Mucosa of stomach (tissue), 1 donor: ENCODE data around the gene GALNT7.

Source experiments
- H3K27me3 ChIP-seq: one replicate; pipeline ENCODE4 v1.7.0; 2013; ENCODE audit warnings: mild to moderate bottlenecking, low read length; ENCODE audit not compliant: control insufficient read depth, insufficient read depth
- H3K36me3 ChIP-seq: one replicate; pipeline ENCODE4 v1.7.0; 2013; ENCODE audit warnings: low read length; ENCODE audit not compliant: control insufficient read depth, insufficient read depth
- H3K4me1 ChIP-seq: one replicate; pipeline ENCODE4 v1.7.0; 2013; ENCODE audit warnings: mild to moderate bottlenecking, low read length; ENCODE audit not compliant: control insufficient read depth, insufficient read depth
- H3K4me3 ChIP-seq: one replicate; pipeline ENCODE4 v1.7.0; 2013; ENCODE audit warnings: low read length
- H3K9ac ChIP-seq: one replicate; pipeline ENCODE4 v1.7.0; 2013; ENCODE audit warnings: mild to moderate bottlenecking, low read length, moderate library complexity
- H3K9me3 ChIP-seq: one replicate; pipeline ENCODE4 v1.7.0; 2013; ENCODE audit warnings: mild to moderate bottlenecking, low read length, moderate library complexity; ENCODE audit not compliant: control insufficient read depth
- donor health status: Pancreatic carcinoma.

Gene GALNT7

DNA sequence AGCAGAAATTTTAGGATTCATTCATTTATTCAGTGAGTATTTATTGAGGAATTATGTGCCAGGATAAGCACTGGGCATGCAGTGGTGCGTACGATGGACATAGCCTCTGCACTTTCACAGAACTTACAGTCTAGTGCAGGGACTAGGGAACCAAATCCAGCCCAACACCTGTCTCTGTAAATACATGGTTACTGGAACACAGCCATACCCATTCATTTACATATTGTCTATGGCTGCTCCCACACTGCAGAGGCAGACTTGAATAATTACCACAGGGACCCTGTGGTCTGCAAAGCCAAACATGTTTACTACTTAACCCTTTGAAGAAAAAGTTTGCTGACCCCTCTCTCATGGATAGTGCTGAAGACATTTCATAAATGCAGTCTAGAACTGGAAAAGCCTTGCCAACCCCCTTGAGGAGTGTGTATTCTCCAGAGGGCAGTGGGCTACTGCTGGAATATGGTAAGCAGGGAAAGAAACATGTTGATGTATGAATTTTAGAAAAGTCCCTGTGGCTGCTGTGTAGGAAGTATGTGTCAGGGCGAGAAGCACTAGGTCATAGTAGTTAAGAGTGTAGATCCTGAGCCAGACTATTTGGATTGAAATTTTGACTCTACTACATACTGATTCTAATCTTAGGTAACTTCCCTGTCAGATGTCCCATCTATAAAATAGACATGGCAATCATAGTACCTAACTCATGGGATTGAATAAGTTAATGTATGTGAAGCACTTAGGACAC, 75.5 kb downstream of the GALNT7 start:
- Histone ChIP-seq H3K4me3 (no peak overlapping the region), H3K27me3 (no peaks in the 10 kb centered on the region), H3K4me1 (peaks cover 9% of the 10 kb centered on the region)

GRCh38 chr4:173245952-173246351, 77.3 kb downstream of the GALNT7 start:
- H3K36me3 ChIP-seq, result no peaks in the 10 kb centered on the region
- H3K4me3 ChIP-seq, result no peak overlapping the region
- peaks cover 9% of the 10 kb centered on the region for H3K4me1 ChIP-seq
- no peak overlapping the region for H3K9ac ChIP-seq
- H3K9me3 ChIP-seq, result no peaks in the 10 kb centered on the region
- no peaks in the 10 kb centered on the region for H3K27me3 ChIP-seq

More for the DNA sequence above, 75.5 kb downstream of the GALNT7 start:
- no peak overlapping the region for H3K9ac ChIP-seq
- no peaks in the 10 kb centered on the region for H3K36me3 ChIP-seq
- H3K9me3 ChIP-seq, result no peaks in the 10 kb centered on the region

- Histone ChIP-seq H3K27me3 (no peaks in the 10 kb centered on the region), H3K9me3 (no peaks in the 10 kb centered on the region), H3K4me1 (peaks cover 9% of the 10 kb centered on the region), H3K36me3 (no peaks in the 10 kb centered on the region), H3K9ac (no peak overlapping the region), H3K4me3 (no peak overlapping the region)
Measured at GRCh38 chr4:173246719-173247118, 78.1 kb downstream of the GALNT7 start.

DNA sequence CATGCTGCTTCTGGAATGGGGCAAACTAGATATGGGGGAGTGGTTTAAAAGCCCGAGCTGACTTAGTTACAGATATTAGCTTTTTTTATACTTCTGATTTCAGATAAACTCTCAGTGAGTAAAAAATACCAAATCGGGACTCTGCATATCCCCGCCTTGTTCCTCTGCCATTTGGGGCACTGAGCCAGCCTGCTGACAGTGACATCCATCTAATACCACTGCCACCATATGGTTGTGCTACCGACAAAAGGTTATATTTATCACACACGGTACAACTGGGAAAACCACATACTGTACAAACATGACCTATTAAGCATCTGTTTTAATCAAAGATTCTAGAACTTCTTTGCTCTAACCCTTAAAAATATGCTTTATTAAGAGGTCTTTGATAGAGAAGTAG, 78.7 kb downstream of the GALNT7 start:
- Histone ChIP-seq H3K36me3 (no peaks in the 10 kb centered on the region), H3K27me3 (no peaks in the 10 kb centered on the region), H3K4me3 (no peak overlapping the region), H3K9me3 (no peaks in the 10 kb centered on the region), H3K9ac (no peak overlapping the region), H3K4me1 (peaks cover 13% of the 10 kb centered on the region)

DNA sequence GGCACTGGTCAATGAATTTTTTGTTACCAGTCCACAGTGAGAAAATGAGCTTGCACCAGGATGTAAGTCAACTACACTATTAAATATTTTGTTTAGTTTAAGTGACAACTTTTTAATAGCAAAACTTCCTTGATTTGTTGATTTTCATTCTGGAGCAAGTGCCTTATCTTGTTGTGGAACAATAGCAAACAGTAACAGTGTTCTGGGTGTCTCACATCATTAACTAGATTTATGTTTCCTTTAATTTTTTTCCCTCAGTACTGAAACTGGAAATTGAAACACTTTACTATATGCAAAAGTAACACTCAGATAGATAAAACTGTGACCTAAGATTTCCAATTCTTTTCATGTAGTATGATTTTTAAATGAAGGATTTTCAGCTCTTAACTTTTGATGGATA, 80.1 kb downstream of the GALNT7 start:
- Histone ChIP-seq H3K4me1 (peaks cover 26% of the 10 kb centered on the region), H3K9me3 (no peaks in the 10 kb centered on the region), H3K4me3 (no peak overlapping the region)

DNA sequence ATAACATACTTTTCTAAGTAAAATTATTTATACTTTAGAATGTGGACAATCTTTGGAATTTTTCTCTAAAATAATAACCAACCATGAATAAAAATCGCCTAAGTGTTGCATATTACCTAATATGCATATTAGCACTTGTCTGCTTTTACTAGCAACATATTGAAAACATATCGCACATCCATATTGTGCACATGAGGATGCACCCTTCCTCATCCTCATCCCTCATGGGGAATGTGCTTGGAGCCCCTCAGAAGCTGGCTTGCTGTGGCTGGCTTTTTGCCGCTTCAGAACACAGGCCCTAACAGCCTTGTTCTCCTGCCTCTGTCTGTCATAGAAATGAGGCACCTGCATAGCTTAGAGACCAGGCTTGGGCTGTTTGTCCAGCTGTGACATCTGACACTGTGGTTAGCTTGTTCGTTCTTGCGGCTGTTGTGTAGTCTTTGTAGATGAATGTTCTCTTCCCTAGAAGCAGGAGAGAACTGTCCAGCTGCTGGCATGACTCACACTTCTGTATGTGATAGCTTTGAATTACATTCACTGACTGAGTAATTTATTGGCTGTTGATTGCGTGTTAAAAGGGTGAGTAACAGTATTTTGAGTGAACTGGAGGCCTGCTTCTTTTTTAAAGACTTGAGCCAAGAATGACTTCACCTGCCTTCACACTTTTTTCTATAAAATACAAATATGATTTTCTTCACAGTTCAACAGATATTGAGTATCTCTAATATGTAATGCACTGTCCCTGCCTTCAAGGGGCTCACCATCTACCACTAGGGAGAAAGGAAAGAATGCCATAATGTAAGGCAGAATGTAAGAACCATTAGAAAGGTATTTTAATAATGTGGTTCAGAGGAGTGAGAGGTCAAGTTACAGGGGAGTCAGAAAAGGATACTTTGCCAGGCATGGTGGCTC, 83.7 kb downstream of the GALNT7 start:
- Histone ChIP-seq H3K9me3 (no peaks in the 10 kb centered on the region), H3K4me1 (peaks cover 26% of the 10 kb centered on the region), H3K27me3 (no peaks in the 10 kb centered on the region), H3K36me3 (no peaks in the 10 kb centered on the region), H3K4me3 (no peak overlapping the region), H3K9ac (no peak overlapping the region)

More for the DNA sequence above, 80.1 kb downstream of the GALNT7 start:
- Histone ChIP-seq H3K9ac (no peak overlapping the region), H3K36me3 (no peaks in the 10 kb centered on the region), H3K27me3 (no peaks in the 10 kb centered on the region)

DNA sequence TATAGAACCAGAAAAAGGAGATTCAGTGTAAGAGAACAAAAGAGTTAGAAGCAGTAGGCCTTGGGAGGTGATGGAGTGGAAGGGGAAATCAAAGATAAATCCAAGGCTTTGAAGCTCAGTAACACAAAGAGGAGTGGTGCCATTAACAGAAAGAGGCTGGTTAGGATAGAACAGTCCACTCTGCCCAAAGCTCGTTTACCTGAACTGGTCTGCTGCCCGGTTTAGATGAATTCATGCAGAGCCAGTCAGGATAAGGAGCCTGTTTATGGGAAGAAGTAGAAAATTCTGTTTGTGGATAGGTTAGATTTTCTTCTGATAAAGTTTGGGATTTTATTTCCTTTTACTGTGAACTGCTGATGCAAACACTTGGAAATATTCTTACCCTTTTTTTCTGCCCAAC, 85.0 kb downstream of the GALNT7 start:
- no peak overlapping the region for H3K4me3 ChIP-seq
- no peaks in the 10 kb centered on the region for H3K36me3 ChIP-seq
- H3K9ac ChIP-seq, result no peak overlapping the region
- H3K9me3 ChIP-seq, result no peaks in the 10 kb centered on the region
- H3K27me3 ChIP-seq, result no peaks in the 10 kb centered on the region
- H3K4me1 ChIP-seq, result peaks cover 17% of the 10 kb centered on the region

- Histone ChIP-seq H3K4me3 (no peak overlapping the region), H3K9ac (no peak overlapping the region), H3K9me3 (no peaks in the 10 kb centered on the region), H3K36me3 (no peaks in the 10 kb centered on the region), H3K4me1 (peaks cover 17% of the 10 kb centered on the region), H3K27me3 (no peaks in the 10 kb centered on the region)
Measured at GRCh38 chr4:173254646-173255045, 86.0 kb downstream of the GALNT7 start.

- Histone ChIP-seq H3K9ac (no peak overlapping the region), H3K9me3 (no peaks in the 10 kb centered on the region), H3K27me3 (no peaks in the 10 kb centered on the region), H3K36me3 (no peaks in the 10 kb centered on the region), H3K4me3 (no peak overlapping the region), H3K4me1 (peaks cover 17% of the 10 kb centered on the region)
Measured at GRCh38 chr4:173256825-173257224, 88.2 kb downstream of the GALNT7 start.

GRCh38 chr4:173257732-173258717, 89.4 kb downstream of the GALNT7 start:
- Histone ChIP-seq H3K4me3 (no peak overlapping the region), H3K9ac (no peak overlapping the region), H3K27me3 (no peaks in the 10 kb centered on the region), H3K36me3 (no peaks in the 10 kb centered on the region), H3K4me1 (peaks cover 6% of the 10 kb centered on the region), H3K9me3 (no peaks in the 10 kb centered on the region)

GRCh38 chr4:173258866-173259265, 90.3 kb downstream of the GALNT7 start:
- H3K27me3 ChIP-seq, result no peaks in the 10 kb centered on the region
- peaks cover under 1% of the 10 kb centered on the region for H3K4me1 ChIP-seq
- no peak overlapping the region for H3K4me3 ChIP-seq
- no peaks in the 10 kb centered on the region for H3K36me3 ChIP-seq
- H3K9ac ChIP-seq, result no peak overlapping the region
- no peaks in the 10 kb centered on the region for H3K9me3 ChIP-seq
